Posterior cingulate gyrus (tissue), 11 donors: Measurements from ENCODE around the gene STOML3.

Source experiments
- DNase-seq, 10 donors: peaks; one replicate each; pipeline versions ENCODE4 v3.0.0 to v3.0.0-alpha.2; 2020 to 2021; ENCODE audit warnings: mixed read lengths in 3 of 10
- intact Hi-C: fragments of 100-400 bp; cut with DNase I; formaldehyde crosslinking; loops from one replicate; pipeline ENCODE4 v1.15.1; 2023

Gene STOML3

DNA sequence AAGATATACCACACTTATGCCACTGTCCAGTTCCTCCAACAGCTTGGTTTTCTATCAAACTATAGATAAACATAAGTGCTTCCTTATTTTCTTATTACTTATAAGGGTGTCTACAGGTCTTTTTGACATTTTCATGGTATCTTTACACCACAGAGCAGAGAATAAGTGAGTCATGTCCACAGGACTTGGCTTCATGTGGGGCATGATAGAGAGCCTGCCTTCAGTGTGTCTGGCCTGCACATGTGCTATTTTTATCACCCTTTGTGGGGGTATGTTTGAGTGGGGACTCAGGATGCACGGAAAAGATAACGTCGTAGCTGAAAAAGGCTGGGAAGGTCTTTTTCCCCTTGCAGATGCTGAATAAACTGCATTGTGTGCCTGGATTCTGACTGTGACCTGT lies 8.1 kb upstream of the STOML3 start:
- intact Hi-C loops = no loop called here
- no peak for DNase-seq

GRCh38 chr13:38993381-38993780 lies 2.8 kb upstream of the STOML3 start:
- DNase-seq = no peak
- intact Hi-C loops = no loop called here

DNA sequence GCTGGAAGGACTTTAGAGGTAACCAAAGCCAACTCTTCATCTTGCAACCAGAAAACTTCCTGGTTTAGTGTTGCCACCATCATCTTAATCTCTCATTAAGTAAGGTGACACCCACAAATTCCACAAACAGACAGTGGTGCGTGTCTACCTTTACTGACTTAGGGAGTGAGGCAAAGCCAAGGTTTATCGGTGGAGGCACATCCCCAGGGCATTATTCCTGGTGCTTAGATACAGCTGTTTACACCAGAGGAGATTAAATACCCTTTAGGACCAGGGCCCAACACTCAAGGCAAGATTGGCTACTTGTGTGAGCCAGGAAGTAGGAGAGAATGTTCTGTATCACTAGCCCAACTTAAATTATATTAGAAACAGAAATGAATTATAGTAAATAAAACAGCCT lies 9.5 kb downstream of the STOML3 start:
- no peak for DNase-seq
- intact Hi-C loops = no loop called here

DNA sequence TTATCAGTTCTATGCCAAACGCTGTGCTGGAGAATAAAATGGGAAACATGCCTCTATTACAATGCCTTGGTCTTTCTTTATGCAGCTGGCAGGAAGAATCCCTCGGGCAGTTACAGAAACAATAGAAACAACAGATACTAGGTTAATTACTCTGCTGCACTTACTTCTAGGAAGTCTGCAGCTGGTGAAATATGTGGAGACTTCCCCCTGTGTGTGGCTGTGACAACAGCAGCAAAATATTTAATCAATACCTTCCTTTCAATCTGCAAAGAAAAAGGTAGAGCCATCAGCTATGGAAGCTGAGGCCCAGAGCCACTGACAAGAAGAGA lies 9.9 kb downstream of the STOML3 start:
- intact Hi-C loops = no loop called here
- DNase-seq = no peak

DNA sequence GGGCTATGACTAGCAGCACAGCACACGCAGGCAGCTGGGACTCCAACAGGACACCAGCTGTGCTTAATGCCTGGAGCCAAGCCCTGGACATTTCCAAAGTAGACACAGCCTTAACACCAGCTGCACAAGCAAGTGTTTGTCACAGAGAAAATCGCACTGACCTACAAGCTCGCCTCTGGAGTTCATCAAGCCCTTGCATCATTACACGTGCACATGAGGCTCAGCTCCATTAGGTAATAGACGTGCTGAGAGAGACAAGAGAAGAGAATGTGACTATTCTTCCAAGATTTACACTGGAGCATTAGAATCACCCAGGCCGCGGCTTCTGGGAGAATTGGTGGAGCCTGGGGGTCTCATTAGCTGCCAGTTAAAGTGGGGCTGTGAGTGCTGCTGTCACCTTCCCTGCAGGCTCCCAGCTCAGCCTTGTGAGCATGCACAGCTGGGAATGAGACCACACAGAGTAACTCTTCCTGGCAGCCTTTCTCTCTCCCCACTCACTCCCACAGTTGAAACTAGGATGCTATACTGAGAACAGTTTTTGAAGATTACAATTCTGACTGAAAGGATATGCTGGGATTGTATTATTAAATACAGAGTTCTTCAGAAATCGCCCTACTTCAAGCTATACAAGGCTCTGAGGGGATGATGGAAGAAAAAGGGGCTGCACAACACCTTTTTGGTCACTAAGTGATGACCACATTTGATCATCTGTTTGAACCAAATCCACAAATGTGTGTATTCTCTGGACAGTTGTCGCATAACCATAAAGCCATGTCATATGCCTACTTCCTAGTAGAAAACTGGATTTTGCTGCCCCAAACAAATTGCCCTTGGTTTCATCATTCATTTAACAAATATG lies 10.5 kb downstream of the STOML3 start:
- intact Hi-C loops = no loop called here
- peak in 8 of 10 donors; percentile 14 to 89 (median 26) for DNase-seq

DNA sequence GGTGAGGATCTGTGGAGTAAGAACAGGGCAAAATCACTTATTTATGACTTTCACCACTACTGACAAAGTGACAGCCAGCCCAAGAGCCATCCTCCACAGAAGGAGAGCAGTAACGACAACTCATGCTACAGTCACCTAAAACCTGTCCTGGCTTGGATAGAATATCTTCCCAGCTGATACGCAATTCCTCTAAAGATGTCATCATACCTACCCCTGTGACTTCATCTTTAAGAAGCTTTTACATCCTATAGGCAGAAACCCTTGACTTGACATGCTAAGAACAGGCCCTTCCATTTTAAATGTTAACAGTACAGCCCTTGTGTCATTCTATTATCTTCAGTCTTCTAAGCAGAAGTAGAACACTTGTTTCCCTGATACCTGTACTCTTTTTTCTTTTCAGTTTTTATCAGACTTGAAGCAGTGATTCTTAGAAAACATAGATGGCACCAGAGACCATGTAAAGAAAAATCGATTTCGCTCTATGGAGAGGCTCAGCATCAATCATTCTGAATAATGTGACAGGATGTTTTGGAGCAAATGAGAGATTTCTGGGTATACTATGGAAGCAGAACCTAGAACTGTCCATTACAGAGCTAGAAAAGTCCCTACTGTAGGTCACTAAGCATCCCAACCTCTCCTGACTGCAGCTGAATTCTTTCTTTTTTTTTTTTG lies 20.1 kb downstream of the STOML3 start:
- intact Hi-C loops = no loop called here
- DNase-seq = no peak

GRCh38 chr13:38969187-38969586 lies 21.4 kb downstream of the STOML3 start:
- no peak for DNase-seq
- intact Hi-C loops = no loop called here

DNA sequence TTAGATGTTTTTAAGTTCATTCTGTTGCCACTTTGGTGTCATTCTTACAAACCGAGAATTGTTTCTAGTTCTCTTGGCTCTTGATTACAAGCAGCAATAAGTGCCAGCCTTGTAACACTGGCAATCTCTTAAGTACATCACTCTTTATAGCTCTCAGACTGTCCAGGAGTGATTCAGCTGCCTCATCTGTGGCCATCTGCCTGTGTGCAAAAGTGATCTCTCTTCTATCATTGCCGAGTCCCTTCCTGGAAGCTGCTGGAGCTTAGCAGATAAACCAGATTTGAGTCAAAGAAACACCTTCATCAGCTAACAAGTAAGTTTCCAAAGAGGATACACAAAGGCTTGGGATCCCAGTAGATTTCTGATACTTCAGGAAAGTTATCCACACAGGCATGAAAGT lies 23.2 kb downstream of the STOML3 start:
- intact Hi-C loops = no loop called here

DNA sequence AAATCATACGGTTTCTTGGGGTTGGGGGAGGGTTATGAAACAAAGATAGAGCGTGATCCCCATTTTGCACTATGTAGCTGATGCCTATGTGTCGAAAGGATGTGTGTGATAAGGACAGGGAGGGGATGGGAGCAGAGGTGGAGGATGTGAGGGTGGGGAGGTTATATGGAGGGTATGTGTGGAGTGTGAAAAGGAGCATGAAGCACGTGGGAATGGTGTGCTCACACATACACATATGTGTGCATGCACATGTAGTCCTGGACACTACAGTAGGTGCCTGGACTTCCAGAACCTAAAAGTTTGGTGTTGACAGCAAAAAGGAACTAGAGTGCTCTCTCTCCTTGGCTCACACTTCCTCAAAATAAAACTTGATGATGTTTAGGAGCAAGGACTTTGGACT lies 25.4 kb downstream of the STOML3 start:
- DNase-seq = no peak
- intact Hi-C loops = no loop called here

More for the DNA sequence above, 23.2 kb downstream of the STOML3 start:
- DNase-seq = peak in 5 of 10 donors; percentile 11 to 85 (median 22)

DNA sequence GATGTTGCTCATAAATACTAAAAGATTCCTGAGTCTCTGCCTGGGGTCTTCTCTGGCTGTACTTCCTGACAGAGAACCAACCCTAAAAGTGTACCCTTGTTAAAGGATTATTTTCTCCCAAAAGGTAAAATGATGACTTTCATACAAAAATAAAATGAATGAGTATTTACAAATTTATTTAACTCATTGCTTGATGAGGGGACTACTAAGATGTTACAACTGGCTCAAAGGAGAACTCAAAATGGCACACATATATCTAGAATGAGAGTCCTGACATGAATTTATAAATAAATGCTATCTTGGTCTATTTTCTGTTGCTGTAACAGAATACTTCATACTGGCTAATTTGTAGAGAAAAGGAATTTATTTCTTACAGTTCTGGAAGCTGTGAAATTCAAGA lies 30.5 kb downstream of the STOML3 start:
- intact Hi-C loops = no loop called here

GRCh38 chr13:38957794-38958592 lies 32.6 kb downstream of the STOML3 start:
- intact Hi-C loops = no loop called here

More for the DNA sequence above, 30.5 kb downstream of the STOML3 start:
- no peak for DNase-seq

DNA sequence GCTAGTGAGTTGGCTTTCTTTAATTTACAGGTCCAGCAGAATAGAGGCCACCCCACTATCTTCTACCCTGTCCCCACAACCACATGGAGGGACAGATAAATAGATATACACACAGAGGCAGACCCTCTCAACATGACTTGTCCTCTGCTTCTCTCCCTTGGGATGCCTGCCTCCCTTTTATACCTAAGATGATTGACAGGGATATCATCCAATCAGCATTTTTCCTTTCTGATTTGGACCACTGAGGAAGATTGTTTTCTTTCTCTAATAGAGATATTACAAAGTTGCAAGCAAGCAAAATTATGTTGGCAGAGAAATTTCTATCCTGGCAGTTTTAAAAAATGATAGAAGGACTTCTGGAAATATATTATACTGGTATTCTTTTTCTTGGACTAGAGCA lies 35.8 kb downstream of the STOML3 start:
- intact Hi-C loops = no loop called here
- no peak for DNase-seq

More at GRCh38 chr13:38957794-38958592, 32.6 kb downstream of the STOML3 start:
- DNase-seq = no peak

GRCh38 chr13:38954291-38954690 lies 36.3 kb downstream of the STOML3 start:
- no peak for DNase-seq
- intact Hi-C loops = no loop called here

- intact Hi-C loops = no loop called here
- no peak for DNase-seq
Observed at GRCh38 chr13:38952827-38953226, 37.8 kb downstream of the STOML3 start.

GRCh38 chr13:38951525-38952313 lies 38.9 kb downstream of the STOML3 start:
- DNase-seq = no peak
- intact Hi-C loops = no loop called here

DNA sequence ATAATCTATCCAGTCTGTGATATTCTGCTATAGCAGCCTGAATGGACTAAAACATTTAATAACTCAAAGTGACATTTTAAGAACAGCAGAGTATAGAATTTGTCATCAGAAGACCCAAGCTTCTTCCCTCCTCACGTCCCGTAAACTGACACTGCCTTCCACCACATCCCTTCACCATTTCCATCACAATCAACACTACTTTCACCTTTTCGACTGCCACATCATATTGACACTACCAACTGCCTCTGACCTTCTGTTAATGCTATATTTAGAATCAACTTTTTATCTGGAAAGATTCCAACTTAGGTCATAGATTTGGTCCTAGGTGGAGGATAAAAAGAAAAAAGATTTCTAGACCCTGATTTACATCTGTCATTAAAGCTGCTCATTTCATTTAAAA lies 39.6 kb downstream of the STOML3 start:
- DNase-seq = no peak
- intact Hi-C loops = no loop called here

GRCh38 chr13:38947054-38947453 lies 43.6 kb downstream of the STOML3 start:
- intact Hi-C loops = no loop called here
- DNase-seq = no peak

- intact Hi-C loops = no loop called here
- no peak for DNase-seq
Observed at GRCh38 chr13:38944219-38944618, 46.4 kb downstream of the STOML3 start.

- intact Hi-C loops = no loop called here
- no peak for DNase-seq
Observed at GRCh38 chr13:38943231-38943630, 47.4 kb downstream of the STOML3 start.

DNA sequence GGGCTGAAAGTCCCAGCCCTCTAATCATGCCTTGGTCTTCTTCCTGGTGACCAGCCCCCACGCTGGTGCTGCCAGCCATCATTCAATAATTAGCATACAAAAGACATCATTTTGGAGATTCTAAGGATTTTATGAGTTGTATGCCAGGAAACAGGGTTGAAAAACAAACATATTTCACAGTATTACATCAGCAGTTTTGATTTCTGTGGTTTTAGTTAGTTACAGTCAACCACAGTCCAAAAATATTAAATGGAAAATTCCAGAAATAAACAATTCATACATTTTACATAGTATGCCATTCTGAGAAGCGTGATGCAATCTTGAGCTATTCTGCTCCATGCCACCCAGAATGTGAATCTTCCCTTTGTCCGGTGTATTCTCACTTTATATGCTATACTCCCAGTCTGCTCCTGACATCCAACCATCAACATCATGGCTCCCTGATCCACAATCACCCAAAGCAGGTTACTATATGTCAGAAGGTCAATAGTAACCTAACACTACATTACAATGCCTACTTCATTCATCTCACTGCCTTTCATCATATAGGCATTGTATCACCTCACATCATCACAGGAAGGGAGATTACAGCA lies 49.2 kb downstream of the STOML3 start:
- intact Hi-C loops = no loop called here
- DNase-seq = no peak
